Endometrial microvascular endothelial cells (primary cell): ENCODE measurements around the gene ETF1. TPM values are rescaled to one million over a fixed set of nuclear protein-coding genes. Genes with fewer than 3 reads are reported as not detected.

Experiments used
- in situ Hi-C: cut with HindIII; loops from 2 replicates; pipeline ENCODE4 v1.10.0; 2017; ENCODE audit warnings: low sequenced_read_pairs, low pct_unique_long_range_greater_than_20kb; ENCODE audit errors: inconsistent ontology term
- total RNA-seq: library from RNA; depleted of rRNA; stranded (reverse); fragments of >200 nt; gene quantifications from one replicate; pipeline ENCODE4 v1.2.3, GENCODE V29; 2015; ENCODE audit errors: inconsistent ontology term

ETF1 gene
- 127 TPM for total RNA-seq

DNA sequence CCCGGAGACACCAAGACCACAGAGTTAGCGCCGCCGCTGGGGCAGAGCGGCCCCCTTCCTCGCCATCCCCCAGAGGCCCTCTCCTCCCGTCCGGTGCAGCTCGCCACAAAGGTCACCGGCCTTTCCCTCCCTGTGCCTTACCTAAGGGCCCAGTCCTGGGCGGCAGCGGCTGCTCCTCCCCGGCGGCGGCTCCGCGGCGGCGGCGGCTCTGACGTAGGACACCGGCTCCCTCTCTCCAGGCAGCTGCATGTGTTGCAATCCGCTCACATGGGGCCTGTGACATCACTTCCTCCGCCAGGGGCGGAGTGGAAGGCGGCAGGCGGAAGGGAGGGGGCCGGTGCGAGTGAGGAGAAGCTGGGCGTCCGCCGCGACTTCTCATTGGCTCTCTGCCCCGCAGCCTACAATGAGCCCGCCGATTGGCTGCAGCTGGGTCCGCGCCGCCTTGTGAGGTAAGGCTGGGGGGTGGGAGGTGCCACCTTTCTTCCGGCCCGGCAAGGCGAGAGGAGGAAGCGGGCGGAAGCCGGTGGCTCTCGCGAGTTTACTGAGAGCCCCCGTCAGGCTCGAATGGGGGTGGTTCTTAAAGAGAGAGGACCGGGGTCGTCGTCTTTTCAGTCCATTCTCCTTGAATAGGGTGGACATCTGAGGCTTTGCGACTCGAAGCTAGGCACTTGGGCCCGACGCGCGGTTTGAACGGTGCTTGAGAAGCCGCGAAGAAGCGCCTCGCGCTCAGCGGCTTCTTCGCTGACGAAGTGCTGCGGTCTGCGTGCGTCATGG, at the start of gene ETF1:
Gene ETF1, minus strand, starts transcription at position 281 of the 774 bp plus-strand sequence. CDS start 318 bp downstream, outside the sequence.
- in situ Hi-C loops: no loop called here

DNA sequence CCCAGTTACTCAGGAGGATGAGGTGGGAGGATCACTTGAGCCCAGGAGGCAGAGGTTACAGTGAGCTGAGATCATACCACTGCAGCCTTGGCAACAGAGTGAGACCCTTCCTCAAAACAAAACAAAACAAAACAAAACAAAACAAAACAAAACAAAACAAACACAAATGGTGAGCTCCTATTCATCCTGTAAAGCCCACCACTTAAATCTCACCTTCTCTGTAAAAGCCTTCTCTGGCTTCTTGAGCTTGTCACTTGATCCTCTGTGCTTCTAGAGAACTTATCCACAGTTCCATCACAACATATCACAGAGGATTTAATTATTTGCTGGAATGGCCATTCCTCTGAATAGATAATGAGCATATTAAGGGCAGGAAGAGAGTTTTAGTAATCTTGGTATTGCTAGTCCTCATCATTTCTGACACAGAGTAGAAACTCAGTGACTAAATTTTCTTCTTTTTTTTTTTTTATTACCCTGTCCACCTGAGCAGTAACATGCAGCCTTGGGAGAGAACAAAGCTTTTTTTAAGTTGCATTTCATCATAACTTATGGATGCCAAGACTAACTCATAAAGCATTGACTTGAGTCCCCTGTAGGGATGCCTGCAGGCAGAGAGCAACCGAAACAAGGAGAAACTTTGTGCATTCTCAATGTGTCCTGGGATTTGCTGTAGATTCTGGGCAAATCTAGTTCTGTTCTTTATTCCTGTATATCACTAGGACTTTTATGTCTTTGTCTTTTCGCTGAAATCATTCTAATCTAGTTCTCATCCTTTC, 45.2 kb upstream of the ETF1 start:
- in situ Hi-C loops: no loop called here

DNA sequence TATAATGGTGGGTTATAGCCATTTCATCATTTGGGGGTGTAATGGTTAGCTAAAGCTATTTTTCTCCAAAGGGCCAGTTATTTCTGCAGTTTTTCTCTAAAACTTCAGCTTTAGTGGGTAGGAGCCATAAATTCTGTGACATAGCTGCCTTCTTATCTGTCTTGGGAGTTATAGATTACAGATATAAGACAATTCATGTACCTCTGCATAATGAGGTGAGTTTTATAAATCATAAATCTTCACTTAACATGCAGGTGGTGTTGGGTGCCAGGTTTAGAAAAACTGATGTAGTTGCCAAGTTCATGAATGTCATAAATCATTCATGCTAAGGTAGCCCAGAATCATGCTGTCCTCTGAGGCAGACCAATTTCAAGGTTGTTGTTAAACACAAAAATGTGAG, 42.1 kb upstream of the ETF1 start:
- in situ Hi-C loops: no loop called here

DNA sequence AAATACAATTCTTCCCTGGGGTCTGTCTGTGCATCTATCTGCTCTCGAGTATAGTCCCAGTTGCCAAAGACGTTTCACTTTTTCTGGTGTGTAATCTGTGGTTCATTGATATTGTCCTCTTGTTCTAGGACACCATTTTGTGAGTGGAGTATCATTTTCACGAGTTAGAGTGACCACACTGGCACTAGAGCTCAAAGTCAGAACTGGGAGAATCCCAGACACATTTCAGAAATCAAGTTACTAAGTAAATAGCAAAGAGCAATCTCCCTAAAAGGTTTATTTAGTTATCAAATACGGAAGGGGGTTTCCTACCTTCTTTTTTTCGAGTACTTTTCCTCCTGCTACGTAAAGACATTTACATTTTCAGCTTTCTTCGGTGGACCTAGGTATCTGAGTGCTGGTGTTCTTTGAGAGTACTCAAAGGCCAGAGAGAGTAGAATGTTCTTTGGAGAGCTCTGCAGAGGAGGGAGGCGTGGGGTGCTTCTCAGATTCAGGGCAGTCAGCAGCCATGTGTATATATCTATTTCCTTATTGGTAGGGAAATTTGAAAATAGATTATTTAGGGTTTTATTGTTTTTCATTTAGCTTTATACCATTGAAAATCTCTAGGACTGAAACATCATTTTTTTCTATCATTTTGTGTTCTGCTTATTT, 41.1 kb upstream of the ETF1 start:
- in situ Hi-C loops: no loop called here

DNA sequence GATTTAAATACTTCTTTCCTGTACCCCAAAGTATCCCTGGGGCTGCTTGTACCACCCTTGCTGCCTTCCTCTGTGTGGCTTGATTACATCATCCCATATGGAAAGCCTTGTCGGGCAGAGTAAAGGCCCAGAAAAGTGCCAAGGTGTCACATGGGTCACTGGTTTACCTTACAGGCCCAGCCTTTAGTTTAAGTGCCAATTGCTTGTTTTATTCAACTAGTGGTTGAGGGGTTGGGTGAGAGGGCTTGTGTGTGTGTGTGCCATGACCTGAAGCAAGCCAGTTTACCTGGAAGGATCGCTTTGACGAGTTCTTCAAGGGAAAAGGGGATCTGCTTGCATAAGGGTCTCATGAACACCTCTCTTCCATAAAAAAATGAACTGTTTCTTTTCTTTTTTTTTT, 39.9 kb upstream of the ETF1 start:
- in situ Hi-C loops: no loop called here

DNA sequence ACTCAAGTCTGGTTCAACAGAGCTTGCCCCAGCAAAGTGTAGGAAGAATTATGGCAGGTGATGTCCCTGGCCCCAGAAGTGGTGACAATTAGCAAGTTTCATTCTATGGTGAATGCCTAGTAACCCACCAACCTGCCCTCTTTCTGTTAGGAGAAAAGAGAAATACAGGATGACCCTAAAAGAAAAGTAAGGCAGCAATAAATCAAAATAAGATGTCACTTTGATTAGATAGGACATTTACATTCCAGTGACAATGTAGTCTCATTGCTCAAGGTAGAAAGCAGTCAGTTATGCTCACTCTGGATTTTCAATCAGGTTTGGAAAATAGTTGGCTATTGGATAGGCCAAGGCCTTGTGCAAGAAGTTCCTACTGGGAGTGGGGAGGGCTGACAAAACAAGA, 37.7 kb upstream of the ETF1 start:
- in situ Hi-C loops: no loop called here

DNA sequence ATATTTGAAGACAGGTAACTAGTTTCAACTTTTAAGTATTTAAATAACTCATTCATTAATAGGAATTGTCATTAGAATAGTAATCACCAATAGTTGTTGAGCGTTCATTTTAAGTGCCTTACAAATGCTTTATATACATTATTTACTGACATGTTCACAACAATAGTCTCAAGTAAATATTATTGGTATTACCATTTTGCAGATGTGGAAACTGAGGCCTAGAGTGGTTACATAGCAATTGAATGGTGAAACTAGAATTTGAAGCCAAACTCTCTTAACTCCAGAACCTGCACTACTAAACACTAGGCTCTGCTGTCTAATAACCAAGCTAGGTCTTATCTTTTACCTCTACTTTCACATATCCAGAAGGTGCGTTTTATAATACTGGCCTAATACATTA, 37.0 kb upstream of the ETF1 start:
- in situ Hi-C loops: no loop called here

DNA sequence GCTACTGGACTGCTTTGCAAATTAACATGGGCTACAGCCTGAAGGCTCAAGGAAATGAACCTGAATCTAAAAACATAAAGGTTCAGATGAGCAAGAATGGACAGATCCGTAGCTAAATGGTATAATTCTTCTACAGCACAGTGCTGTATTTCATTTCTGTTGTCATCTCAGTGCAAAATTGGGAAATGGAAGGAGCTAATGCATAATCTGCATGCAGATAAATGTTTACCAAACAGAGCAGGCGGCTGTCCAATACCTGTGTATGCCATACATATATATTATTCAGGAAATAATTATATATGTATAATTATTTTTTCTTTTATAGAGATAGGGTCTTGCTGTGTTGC, 36.5 kb upstream of the ETF1 start:
- in situ Hi-C loops: no loop called here

DNA sequence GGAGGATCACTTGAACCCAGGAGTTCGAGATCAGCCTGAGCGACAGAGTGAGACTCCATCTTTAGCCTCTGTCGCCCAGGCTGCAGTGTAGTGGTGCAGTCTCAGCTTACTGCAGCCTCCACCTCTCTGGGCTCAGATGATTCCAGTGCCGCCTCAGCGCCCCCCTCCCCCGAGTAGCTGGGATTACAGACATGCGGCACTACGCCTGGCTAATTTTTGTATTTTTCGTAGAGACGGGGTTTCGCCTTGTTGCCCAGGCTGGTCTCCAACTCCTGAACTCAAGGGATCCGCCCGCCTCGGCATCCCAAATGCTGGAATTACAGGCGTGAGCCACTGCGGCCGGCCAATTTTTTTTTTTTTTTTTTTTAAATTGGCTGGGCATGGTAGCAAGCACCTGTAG, 34.4 kb upstream of the ETF1 start:
- in situ Hi-C loops: no loop called here

DNA sequence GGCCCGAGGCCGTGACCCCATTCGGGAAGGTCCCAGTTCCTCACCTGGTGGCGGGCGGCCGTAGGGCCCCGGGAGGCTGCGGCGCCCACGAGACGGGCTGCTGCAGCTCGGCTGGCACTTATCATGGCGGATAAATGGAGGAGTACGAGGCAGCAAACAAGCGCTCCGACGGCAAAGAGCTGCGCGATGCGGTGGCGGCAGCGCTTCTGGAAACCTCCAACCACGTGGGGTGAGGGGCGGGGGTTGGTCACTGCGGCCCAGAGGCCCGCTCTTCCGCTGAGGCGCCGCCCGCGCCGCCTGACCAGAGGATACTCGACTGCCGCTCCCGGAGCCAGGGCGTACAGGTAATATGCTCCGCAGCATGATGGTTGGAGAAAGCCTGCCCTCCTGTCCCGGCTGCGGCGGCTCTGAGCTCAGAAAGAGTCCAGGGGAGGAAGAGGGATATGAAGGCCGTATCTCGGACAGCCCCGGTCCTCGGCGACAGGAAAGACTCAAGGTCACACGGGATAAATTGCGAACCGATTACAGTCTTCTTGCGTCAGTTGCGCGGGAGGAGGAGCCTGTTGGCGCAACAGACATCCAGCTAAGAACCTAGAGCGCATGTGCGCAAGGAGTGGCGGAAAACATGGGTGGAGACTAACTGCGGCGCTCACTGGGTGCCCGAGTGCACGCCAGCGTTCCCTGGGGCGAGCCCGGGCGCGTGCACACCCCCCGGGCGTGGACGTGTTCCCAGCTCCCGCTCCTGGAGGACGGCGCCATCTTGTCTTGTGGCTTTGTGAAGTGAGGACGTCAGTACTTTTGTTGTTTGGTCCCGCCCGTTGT, 32.4 kb upstream of the ETF1 start, which contains the start of gene HSPA9:
Gene HSPA9, minus strand, starts transcription at position 208 of the 822 bp plus-strand sequence. Its CDS starts 83 bp downstream, at position 125.
- in situ Hi-C loops: no loop called here

DNA sequence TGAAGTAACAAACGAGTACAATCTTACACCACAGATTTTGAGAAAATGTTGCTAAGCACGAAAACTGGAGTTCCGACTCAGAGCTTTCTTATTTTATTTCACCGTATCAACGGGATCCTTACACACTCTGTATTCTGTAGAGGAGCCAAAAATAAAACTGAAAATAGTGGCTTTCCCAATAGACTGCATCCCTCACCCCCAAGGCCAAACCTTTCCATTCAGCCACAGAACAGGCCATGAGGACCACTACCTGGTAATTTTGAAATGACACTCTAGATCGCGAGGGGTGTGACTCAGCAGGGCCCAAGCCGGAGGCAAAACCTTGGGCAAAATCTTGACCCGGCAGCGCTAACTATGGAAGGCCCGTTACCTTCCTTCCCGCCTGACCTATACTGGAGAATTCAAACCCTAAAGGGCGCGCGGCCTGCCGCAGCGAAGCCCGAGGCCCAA, 31.7 kb upstream of the ETF1 start:
- in situ Hi-C loops: no loop called here

DNA sequence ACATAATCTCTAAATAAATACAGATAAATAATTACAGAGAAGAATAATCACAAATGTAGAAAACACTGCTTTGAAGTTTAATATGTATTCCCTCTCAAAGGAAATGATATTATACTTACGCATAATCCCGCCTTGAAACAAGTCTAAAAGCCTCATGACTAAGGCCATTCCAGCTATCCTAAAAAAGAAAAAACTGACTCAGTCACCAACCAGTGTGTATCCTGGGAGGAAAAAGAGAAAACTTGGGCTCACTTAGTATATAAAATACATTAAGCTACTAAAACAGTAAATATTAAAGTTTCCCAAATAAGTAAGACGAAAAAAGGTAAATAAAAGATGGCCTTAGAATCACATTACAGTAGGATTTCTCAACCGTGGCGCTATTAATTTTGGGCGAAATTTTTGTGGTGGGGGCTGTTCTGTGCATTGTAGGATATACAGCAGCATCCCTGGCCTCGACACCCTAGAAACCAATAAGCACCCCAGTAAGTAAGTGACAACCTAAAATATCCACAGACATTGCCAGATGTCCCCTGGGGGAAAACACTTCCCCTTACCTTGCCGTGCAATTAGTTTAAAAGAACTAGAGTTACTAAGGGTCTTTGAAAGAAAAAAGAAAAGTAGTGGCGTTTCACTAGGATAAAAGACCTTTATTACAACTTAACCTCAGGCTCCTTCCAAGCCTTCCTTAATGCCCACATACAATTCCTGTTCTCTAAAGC, 31.1 kb upstream of the ETF1 start:
- in situ Hi-C loops: no loop called here

DNA sequence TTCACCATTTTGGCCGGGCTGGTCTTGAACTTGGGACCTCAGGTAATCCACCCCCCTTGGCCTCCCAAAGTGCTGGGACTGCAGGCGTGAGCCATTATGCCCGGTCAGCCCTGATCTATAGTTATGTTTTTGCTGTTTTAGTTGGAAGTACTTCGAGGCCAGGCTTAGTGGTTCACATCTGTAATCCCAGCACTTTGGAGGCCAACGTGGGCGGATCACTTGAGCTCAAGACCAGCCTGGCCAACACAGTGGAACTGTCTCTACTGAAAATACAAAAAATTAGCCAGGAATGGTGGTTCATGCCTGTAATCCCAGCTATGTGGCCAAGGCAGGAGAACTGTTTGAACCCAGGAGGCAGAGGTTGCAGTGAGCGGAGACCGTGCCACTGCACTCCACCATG, 30.2 kb upstream of the ETF1 start:
- in situ Hi-C loops: no loop called here

DNA sequence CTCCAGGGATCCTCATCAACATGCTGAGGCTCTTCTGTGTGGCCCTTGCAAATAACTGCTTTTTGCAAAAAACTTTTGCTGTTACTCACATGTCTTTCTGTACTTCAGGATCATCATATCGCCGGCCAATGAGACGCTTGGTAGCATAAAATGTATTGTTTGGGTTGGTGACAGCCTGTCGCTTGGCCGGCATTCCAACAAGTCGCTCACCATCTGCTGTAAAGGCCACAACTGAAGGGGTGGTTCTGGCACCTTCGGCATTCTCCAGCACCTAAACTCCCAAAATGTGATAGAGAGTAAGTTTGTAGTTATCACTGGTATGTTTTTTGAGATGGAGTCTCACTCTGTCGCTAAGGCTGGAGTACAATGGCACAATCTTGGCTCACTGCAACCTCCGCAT, 27.8 kb upstream of the ETF1 start:
- in situ Hi-C loops: no loop called here

DNA sequence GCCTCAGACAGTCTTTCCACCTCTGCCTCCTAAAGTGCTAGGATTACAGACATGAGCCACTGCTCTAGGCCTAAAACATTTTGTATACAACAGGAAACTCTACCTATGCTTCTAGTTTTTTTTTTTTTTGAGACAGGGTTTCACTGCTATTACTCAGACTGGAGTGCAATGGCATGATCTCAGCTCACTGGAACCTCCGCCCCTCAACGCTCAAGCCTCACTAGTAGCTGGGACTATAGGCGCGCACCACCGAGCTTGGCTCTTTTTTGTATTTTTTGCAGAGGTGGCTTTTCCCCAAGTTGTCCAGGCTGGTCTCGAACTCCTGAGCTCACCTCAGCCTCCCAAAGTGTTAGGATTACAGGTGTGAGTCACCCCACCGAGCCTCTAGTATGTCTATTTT, 26.7 kb upstream of the ETF1 start:
- in situ Hi-C loops: no loop called here

DNA sequence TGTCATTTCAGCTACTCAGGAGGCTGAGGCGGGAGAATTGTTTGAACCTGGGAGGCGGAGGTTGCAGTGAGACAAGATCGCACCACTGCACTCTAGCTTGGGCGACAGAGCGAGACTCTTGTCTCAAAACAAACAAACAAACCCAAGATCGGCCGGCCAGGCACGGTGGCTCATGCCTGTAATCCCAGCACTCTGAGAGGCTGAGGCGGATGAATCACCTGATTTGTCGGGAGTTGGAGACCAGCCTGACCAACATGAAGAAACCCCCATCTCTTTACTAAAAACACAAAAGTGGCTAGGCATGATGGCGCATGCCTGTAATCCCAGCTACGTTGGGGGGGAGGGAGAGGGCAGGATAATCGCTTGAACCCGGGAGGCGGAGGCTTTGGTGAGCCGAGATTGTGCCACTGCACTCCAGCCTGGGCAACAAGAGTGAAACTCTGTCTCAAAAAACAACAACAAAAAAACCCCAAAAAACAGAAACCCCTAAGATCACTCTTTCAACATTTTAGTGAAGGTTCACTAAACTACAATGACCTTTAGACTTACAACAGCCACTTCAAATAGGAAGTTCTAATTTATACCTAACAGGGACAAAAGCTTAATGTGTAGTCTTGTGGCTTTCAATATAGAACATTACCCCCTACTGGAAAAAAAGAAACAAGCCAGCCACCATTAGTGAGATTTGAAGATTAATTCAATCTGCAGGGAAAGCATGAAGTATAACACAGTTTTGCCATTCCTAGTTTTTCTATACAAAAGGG, 25.2 kb upstream of the ETF1 start:
- in situ Hi-C loops: no loop called here

DNA sequence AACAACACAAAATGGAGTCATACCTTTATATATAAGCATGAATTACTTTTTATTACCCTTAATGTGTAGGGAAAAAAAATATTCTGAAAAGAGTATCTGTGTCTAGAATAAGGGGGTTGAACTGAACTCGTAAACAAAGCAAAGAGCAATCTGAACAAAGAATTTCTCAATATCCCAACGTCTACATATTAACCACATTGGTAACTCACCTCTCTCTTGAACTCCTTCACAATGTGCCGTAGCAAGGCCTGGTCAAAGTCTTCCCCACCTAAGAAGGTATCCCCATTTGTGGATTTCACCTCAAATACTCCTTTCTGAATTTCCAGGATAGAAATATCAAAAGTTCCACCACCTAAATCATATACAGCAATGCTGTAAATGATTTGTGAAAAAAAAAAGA, 23.8 kb upstream of the ETF1 start:
- in situ Hi-C loops: no loop called here
